Caco-2 (cell line): ENCODE data around the gene ZRSR2. TPM values are rescaled to one million over a fixed set of nuclear protein-coding genes. Genes with fewer than 3 reads are reported as not detected.

Source experiments
- BruUV-seq: library from RNA; stranded (reverse); fragments of 400-500 nt; replicated peaks from 2 replicates; lab custom pipeline; 2021; lab: Mats Ljungman, UMichigan
- CTCF ChIA-PET: fragments of 300-600 bp; sonication (Branson Sonifier 250); formaldehyde crosslinking; loops from one replicate; lab custom pipeline; 2022; ENCODE audit warnings: antibody characterized with exemption; lab: Charles Lee
- POLR2A ChIA-PET: fragments of 300-600 bp; sonication (Branson Sonifier 250); formaldehyde crosslinking; loops from one replicate; lab custom pipeline; 2022; ENCODE audit warnings: antibody characterized with exemption; lab: Charles Lee
- DNase-seq, 2 experiments: peaks; one replicate each; pipeline versions ENCODE4 v3.0.0 to v3.0.0-alpha.2; 2020 to 2022
- H3K27me3 ChIP-seq: replicated peaks from 2 replicates; pipeline ENCODE4 v1.6.0; 2011; ENCODE audit warnings: low read length; ENCODE audit not compliant: control insufficient read depth, insufficient read depth
- H3K36me3 ChIP-seq: 2 replicates; pipeline ENCODE4 v1.5.1; 2011; ENCODE audit warnings: low read length; ENCODE audit not compliant: control insufficient read depth, insufficient read depth
- H3K4me1 ChIP-seq: fragments of 250-450 bp; sonication (Bioruptor Pico); 2 replicates; pipeline ENCODE4 v1.5.1; 2020; ENCODE audit warnings: mild to moderate bottlenecking
- H3K4me3 ChIP-seq: 2 replicates; pipeline ENCODE4 v1.5.1; 2011; ENCODE audit warnings: low read depth, mild to moderate bottlenecking, control low read depth, low read length
- H3K9me3 ChIP-seq: fragments of 250-450 bp; sonication (Bioruptor Pico); 2 replicates; pipeline ENCODE4 v1.5.1; 2020; ENCODE audit warnings: mild to moderate bottlenecking, moderate library complexity
- H3K27ac Mint-ChIP-seq: one replicate; pipeline ENCODE4 v1.8.0; 2022; ENCODE audit warnings: mixed read lengths; ENCODE audit not compliant: unreplicated experiment
- H3K27me3 Mint-ChIP-seq: one replicate; pipeline ENCODE4 v1.8.0; 2022; ENCODE audit warnings: mixed read lengths; ENCODE audit not compliant: insufficient read depth, unreplicated experiment
- H3K36me3 Mint-ChIP-seq: one replicate; pipeline ENCODE4 v1.8.0; 2022; ENCODE audit warnings: mild to moderate bottlenecking, mixed read lengths; ENCODE audit not compliant: insufficient read depth, unreplicated experiment
- H3K4me1 Mint-ChIP-seq: one replicate; pipeline ENCODE4 v1.8.0; 2022; ENCODE audit warnings: low read depth, mixed read lengths; ENCODE audit not compliant: unreplicated experiment
- H3K4me3 Mint-ChIP-seq: one replicate; pipeline ENCODE4 v1.8.0; 2022; ENCODE audit warnings: mild to moderate bottlenecking, moderate library complexity, mixed read lengths; ENCODE audit not compliant: unreplicated experiment
- H3K9me3 Mint-ChIP-seq: one replicate; pipeline ENCODE4 v1.8.0; 2022; ENCODE audit warnings: mixed read lengths; ENCODE audit not compliant: unreplicated experiment
- CTCF ChIP-seq, 2 experiments: fragments of 200-600 bp in 1 of 2; IDR thresholded peaks; 1 replicate in 1 of 2; 2 replicates in 1 of 2; pipeline versions ENCODE4 v1.5.1 to v1.8.0; 2011 to 2022; ENCODE audit warnings: antibody characterized with exemption in 1 of 2, control low read depth in 1 of 2, inconsistent platforms in 1 of 2, low read depth in 1 of 2, low read length in 1 of 2, mild to moderate bottlenecking in 1 of 2, moderate library complexity in 1 of 2; ENCODE audit not compliant: insufficient read depth in 1 of 2, severe bottlenecking in 1 of 2, unreplicated experiment in 1 of 2
- intact Hi-C: fragments of 100-400 bp; cut with micrococcal nuclease; formaldehyde crosslinking; loops from one replicate; pipeline ENCODE4 v1.10.0; 2022; ENCODE audit not compliant: unreplicated experiment
- total RNA-seq: library from RNA; stranded (reverse); gene quantifications from 2 replicates; pipeline ENCODE4 v1.2.3, GENCODE V29; 2022

The ZRSR2 gene
- total RNA-seq, 1 experiment from 2014 or later = 8.1 TPM

- Histone ChIP-seq H3K9me3 (no peaks in the 10 kb centered on the region), H3K27me3 (no peaks in the 10 kb centered on the region), H3K4me3 (no peak overlapping the region), H3K36me3 (no peaks in the 10 kb centered on the region), H3K4me1 (no peaks in the 10 kb centered on the region)
- BruUV-seq = no TSS peak
- Mint-ChIP-seq H3K4me3 (no peak overlapping the region), H3K27ac (no peak overlapping the region), H3K9me3 (no peaks in the 10 kb centered on the region), H3K36me3 (no peaks in the 10 kb centered on the region), H3K4me1 (no peaks in the 10 kb centered on the region), H3K27me3 (no peaks in the 10 kb centered on the region)
- peak; percentile 29 to 71 for TF ChIP-seq CTCF (IDR thresholded peaks at IDR 0.05; ENCODE audit: insufficient read depth in 1 of 2, low read depth in 1 of 2, low read length in 1 of 2, severe bottlenecking in 1 of 2, unreplicated experiment in 1 of 2)
- intact Hi-C loops = no loop called here
- POLR2A ChIA-PET = no interaction called here
- CTCF ChIA-PET = no interaction called here
- DNase-seq = peak in 1 of 2 experiments; percentile 32
Measured at GRCh38 chrX:15761564-15762191, 28.6 kb upstream of the ZRSR2 start.

DNA sequence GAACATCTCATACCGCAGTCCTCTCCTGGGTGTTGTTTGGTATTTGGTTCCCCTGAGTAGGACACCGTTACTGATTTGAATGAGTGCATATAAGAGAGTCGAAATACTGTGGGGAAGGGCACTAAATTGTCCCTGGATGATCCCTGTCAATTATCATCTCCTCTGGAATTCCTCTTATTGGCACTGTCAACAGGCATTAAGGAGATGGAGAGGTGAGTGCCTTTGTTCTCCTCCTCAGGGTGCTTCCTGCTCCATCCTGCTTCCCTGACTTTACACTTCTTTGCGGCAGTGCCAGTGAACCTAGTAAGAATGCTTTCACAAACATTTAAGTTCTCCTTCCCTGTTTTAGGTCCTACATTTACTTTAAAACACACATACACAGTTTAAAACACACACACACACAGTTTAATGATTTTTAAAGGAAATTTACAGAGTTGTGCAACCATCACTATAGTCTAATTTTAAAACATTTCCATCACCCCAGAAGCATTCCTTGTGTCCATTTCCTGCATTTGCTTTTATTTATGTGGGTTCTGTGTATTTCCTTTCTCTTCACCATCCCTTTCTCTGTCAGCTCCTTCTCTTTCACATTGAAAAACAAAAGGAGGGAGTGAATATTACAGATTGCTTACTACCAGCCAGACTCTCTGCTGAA, 20.9 kb upstream of the ZRSR2 start:
- POLR2A ChIA-PET = no interaction called here
- Histone ChIP-seq H3K36me3 (no peaks in the 10 kb centered on the region), H3K4me1 (no peaks in the 10 kb centered on the region), H3K27me3 (no peaks in the 10 kb centered on the region), H3K9me3 (no peaks in the 10 kb centered on the region), H3K4me3 (no peak overlapping the region)
- H3K27ac Mint-ChIP-seq = no peak overlapping the region
- H3K9me3 Mint-ChIP-seq = no peaks in the 10 kb centered on the region
- BruUV-seq = no TSS peak
- H3K4me3 Mint-ChIP-seq = no peak overlapping the region
- intact Hi-C loops = loop anchor here (5.0 kb wide), 1 partner anchor 203 kb away; no protein-coding TSS in a partner anchor
- TF ChIP-seq CTCF (IDR thresholded peaks at IDR 0.05; ENCODE audit: insufficient read depth in 1 of 2, low read depth in 1 of 2, low read length in 1 of 2, severe bottlenecking in 1 of 2, unreplicated experiment in 1 of 2) = no peak
- H3K27me3 Mint-ChIP-seq = no peaks in the 10 kb centered on the region
- H3K4me1 Mint-ChIP-seq = no peaks in the 10 kb centered on the region
- CTCF ChIA-PET = no interaction called here
- DNase-seq = no peak
- no peaks in the 10 kb centered on the region for H3K36me3 Mint-ChIP-seq

GRCh38 chrX:15781961-15782699, 8.2 kb upstream of the ZRSR2 start:
- ChIA-PET POLR2A (no interaction called here), CTCF (no interaction called here)
- Histone ChIP-seq H3K9me3 (no peaks in the 10 kb centered on the region), H3K4me1 (no peaks in the 10 kb centered on the region), H3K27me3 (no peaks in the 10 kb centered on the region), H3K36me3 (no peaks in the 10 kb centered on the region), H3K4me3 (no peak overlapping the region)
- intact Hi-C loops = no loop called here
- Mint-ChIP-seq H3K4me1 (no peaks in the 10 kb centered on the region), H3K27ac (no peak overlapping the region), H3K9me3 (no peaks in the 10 kb centered on the region), H3K36me3 (no peaks in the 10 kb centered on the region), H3K27me3 (no peaks in the 10 kb centered on the region), H3K4me3 (no peak overlapping the region)
- DNase-seq = no peak
- TF ChIP-seq CTCF (IDR thresholded peaks at IDR 0.05; ENCODE audit: insufficient read depth in 1 of 2, low read depth in 1 of 2, low read length in 1 of 2, severe bottlenecking in 1 of 2, unreplicated experiment in 1 of 2) = no peak
- no TSS peak for BruUV-seq
